ENCODE data around the gene CDIPT.

The CDIPT gene

GRCh38 chr16:29830774-29831173 lies 32.3 kb downstream of the CDIPT start:
- TF ChIP-seq CTCF (conservative IDR thresholded peaks at IDR 0.05; ENCODE audit: low read length) = no peak
- DNase-seq (ENCODE audit: low read depth) = no peak
- H3K4me3 ChIP-seq (ENCODE audit: low read length) = no peak overlapping the region

GRCh38 chr16:29826342-29826695 lies 36.7 kb downstream of the CDIPT start:
- DNase-seq (ENCODE audit: low read depth) = no peak
- no peak for TF ChIP-seq CTCF (conservative IDR thresholded peaks at IDR 0.05; ENCODE audit: low read length)
- H3K4me3 ChIP-seq (ENCODE audit: low read length) = no peak overlapping the region

GRCh38 chr16:29825145-29826044 lies 37.6 kb downstream of the CDIPT start:
- DNase-seq (ENCODE audit: low read depth) = peak; percentile 83
- no peak for TF ChIP-seq CTCF (conservative IDR thresholded peaks at IDR 0.05; ENCODE audit: low read length)

GRCh38 chr16:29824589-29825144 lies 38.4 kb downstream of the CDIPT start:
- peak overlapping the region; percentile 23; the same call in 1 of the 2 replicates for H3K4me3 ChIP-seq (ENCODE audit: low read length)
- no peak for TF ChIP-seq CTCF (conservative IDR thresholded peaks at IDR 0.05; ENCODE audit: low read length)
- peak; percentile 81 for DNase-seq (ENCODE audit: low read depth)

More at GRCh38 chr16:29825145-29826044, 37.6 kb downstream of the CDIPT start:
- peak overlapping the region; percentile 43 for H3K4me3 ChIP-seq (ENCODE audit: low read length)

GRCh38 chr16:29821643-29822115 lies 41.3 kb downstream of the CDIPT start:
- DNase-seq (ENCODE audit: low read depth) = peak; percentile 86
- H3K4me3 ChIP-seq (ENCODE audit: low read length) = peak overlapping the region; percentile 97

GRCh38 chr16:29820730-29821642 lies 42.0 kb downstream of the CDIPT start:
- peak; percentile 32 for DNase-seq (ENCODE audit: low read depth)
- H3K4me3 ChIP-seq (ENCODE audit: low read length) = peak overlapping the region; percentile 97
- no peak for TF ChIP-seq CTCF (conservative IDR thresholded peaks at IDR 0.05; ENCODE audit: low read length)

More at GRCh38 chr16:29821643-29822115, 41.3 kb downstream of the CDIPT start:
- no peak for TF ChIP-seq CTCF (conservative IDR thresholded peaks at IDR 0.05; ENCODE audit: low read length)
